ENCODE data around the gene CD244. TPM values are rescaled to one million over a fixed set of nuclear protein-coding genes. Genes with fewer than 3 reads are reported as not detected.

CD244 gene
- polyA plus RNA-seq, 1 donor from 2014 or later: not detected

DNA sequence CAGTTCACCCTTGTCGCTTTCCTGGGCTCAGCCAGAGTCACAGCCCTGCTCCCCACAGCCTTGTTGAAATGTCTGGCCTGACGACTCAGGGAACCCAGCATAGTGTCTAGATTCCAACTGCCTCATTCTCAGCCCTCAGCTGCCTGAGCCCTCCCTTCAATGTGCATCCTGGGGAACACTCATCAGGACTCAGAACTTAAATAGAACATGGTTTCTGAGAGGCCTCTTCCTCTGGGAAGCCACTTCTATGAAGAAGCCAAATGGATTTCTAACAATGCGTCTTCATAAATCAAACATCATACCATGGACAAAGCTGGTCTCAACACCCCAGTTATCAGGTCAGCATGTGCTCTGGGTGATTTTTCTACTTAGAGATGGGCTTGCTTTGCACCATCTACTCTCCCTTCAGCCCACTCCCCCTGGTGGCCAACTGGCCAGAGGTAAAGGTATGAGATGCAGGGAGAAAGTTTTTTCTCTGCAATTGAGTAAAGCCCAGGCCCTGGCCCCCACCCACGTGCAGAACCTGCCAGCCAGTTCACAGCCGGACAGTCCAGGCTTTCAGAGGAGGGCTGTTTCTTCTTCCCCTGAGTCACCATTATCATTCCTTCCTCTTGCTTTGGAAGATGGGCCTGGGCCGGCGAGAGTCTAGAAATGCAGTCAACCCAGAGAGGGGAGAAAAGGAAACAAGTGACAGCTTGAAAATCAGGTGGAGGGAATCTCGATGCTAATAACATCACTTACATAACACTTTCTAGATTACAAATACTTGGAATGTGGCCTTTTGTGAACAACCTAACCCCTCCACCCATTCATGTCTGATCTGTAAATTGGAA lies 32.1 kb downstream of the CD244 start:
- H3K79me2 ChIP-seq (replicated peaks; ENCODE audit: insufficient read depth, low read length): no peaks in the 10 kb centered on the region
- H3K27ac ChIP-seq (ENCODE audit: low read length): no peak overlapping the region
- H3F3A ChIP-seq (ENCODE audit: insufficient read depth, low read length, poor library complexity, severe bottlenecking): no peaks in the 10 kb centered on the region
- no peak overlapping the region for H3K4me3 ChIP-seq (ENCODE audit: low read length)
- H3K4me2 ChIP-seq (ENCODE audit: low read length): no peak overlapping the region
- TF ChIP-seq SMC3 (conservative IDR thresholded peaks at IDR 0.05; ENCODE audit: poor library complexity): no peak
- H3K9me3 ChIP-seq (ENCODE audit: low read length): no peaks in the 10 kb centered on the region
- no peaks in the 10 kb centered on the region for H3K36me3 ChIP-seq (ENCODE audit: insufficient read depth, low read length)
- no peak overlapping the region for H3K9ac ChIP-seq (ENCODE audit: low read length)
- H2AFZ ChIP-seq (ENCODE audit: low read depth, low read length): no peak overlapping the region
- no peaks in the 10 kb centered on the region for H3K27me3 ChIP-seq (ENCODE audit: insufficient read depth, low read depth, low read length)
- H3K9me2 ChIP-seq (ENCODE audit: insufficient read depth, low read length): no peaks in the 10 kb centered on the region
- no peaks in the 10 kb centered on the region for H4K20me1 ChIP-seq (ENCODE audit: insufficient read depth)

- H2AFZ ChIP-seq (ENCODE audit: low read depth, low read length): no peak overlapping the region
- H3F3A ChIP-seq (ENCODE audit: insufficient read depth, low read length, poor library complexity, severe bottlenecking): no peaks in the 10 kb centered on the region
- no peaks in the 10 kb centered on the region for H3K9me2 ChIP-seq (ENCODE audit: insufficient read depth, low read length)
- no peaks in the 10 kb centered on the region for H3K36me3 ChIP-seq (ENCODE audit: insufficient read depth, low read length)
- no peak overlapping the region for H3K4me3 ChIP-seq (ENCODE audit: low read length)
- no peaks in the 10 kb centered on the region for H3K79me2 ChIP-seq (replicated peaks; ENCODE audit: insufficient read depth, low read length)
- H3K4me2 ChIP-seq (ENCODE audit: low read length): no peak overlapping the region
- no peak overlapping the region for H3K9ac ChIP-seq (ENCODE audit: low read length)
- TF ChIP-seq SMC3 (conservative IDR thresholded peaks at IDR 0.05; ENCODE audit: poor library complexity): no peak
- no peak for TF ChIP-seq EP300 (conservative IDR thresholded peaks at IDR 0.05; ENCODE audit: poor library complexity, severe bottlenecking)
- TF ChIP-seq EZH2 (IDR thresholded peaks at IDR 0.05; ENCODE audit: borderline replicate concordance, insufficient read depth, low read length, poor library complexity, severe bottlenecking): no peak
- no peak for TF ChIP-seq RAD21 (conservative IDR thresholded peaks at IDR 0.05)
- no peak for TF ChIP-seq CTCF (IDR thresholded peaks at IDR 0.05; ENCODE audit: poor library complexity, severe bottlenecking)
- no peak for TF ChIP-seq MXI1 (conservative IDR thresholded peaks at IDR 0.05; ENCODE audit: poor library complexity, severe bottlenecking)
- TF ChIP-seq POLR2AphosphoS5 (IDR thresholded peaks at IDR 0.05): no peak
- TF ChIP-seq, protein P1, sequence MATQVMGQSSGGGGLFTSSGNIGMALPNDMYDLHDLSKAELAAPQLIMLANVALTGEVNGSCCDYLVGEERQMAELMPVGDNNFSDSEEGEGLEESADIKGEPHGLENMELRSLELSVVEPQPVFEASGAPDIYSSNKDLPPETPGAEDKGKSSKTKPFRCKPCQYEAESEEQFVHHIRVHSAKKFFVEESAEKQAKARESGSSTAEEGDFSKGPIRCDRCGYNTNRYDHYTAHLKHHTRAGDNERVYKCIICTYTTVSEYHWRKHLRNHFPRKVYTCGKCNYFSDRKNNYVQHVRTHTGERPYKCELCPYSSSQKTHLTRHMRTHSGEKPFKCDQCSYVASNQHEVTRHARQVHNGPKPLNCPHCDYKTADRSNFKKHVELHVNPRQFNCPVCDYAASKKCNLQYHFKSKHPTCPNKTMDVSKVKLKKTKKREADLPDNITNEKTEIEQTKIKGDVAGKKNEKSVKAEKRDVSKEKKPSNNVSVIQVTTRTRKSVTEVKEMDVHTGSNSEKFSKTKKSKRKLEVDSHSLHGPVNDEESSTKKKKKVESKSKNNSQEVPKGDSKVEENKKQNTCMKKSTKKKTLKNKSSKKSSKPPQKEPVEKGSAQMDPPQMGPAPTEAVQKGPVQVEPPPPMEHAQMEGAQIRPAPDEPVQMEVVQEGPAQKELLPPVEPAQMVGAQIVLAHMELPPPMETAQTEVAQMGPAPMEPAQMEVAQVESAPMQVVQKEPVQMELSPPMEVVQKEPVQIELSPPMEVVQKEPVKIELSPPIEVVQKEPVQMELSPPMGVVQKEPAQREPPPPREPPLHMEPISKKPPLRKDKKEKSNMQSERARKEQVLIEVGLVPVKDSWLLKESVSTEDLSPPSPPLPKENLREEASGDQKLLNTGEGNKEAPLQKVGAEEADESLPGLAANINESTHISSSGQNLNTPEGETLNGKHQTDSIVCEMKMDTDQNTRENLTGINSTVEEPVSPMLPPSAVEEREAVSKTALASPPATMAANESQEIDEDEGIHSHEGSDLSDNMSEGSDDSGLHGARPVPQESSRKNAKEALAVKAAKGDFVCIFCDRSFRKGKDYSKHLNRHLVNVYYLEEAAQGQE (IDR thresholded peaks at IDR 0.05; ENCODE audit: borderline replicate concordance): no peak
- no peak for TF ChIP-seq TAF1 (IDR thresholded peaks at IDR 0.05; ENCODE audit: low read depth)
- H4K20me1 ChIP-seq (ENCODE audit: insufficient read depth): no peaks in the 10 kb centered on the region
- H3K9me3 ChIP-seq (ENCODE audit: low read length): no peaks in the 10 kb centered on the region
- no peaks in the 10 kb centered on the region for H3K27me3 ChIP-seq (ENCODE audit: insufficient read depth, low read depth, low read length)
- no peak overlapping the region for H3K27ac ChIP-seq (ENCODE audit: low read length)
Observed at GRCh38 chr1:160829766-160830165, 32.9 kb downstream of the CD244 start.

Data from neural cell (in vitro differentiated cells).